ENCODE results near the gene SCN8A. TPM values are rescaled to one million over a fixed set of nuclear protein-coding genes. Genes with fewer than 3 reads are reported as not detected.

Gene SCN8A
- polyA plus RNA-seq, 3 donors = 1.9 to 2.8 (median 2.0) TPM

GRCh38 chr12:51855586-51856428 is 264.8 kb downstream of the SCN8A start:
- no peak for DNase-seq (ENCODE audit: extremely low read depth in 1 of 11, low read depth in 9 of 11, low spot score in 4 of 11)

DNA sequence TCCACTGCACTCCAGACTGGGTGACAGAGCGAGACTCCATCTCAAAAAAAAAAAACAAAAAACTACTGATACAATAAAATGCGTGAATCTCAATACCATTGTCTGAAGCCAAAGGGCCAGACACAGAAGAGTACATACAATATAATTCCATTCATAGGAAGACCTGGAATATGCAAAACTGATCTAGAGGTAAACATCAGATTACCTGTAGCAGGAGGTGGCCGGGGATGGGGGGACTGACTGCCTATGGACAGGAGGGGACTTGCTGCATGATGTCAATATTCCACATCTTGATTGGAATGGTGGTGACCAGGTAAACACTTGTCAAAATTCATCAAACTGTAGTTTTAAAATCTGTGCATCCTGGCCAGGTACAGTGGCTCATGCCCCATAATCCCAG is 270.0 kb downstream of the SCN8A start:
- no peak for DNase-seq (ENCODE audit: extremely low read depth in 1 of 11, low read depth in 9 of 11, low spot score in 4 of 11)

Other genes with a start within 250 kb of the SCN8A start
- gene CELA1, start 244.6 kb upstream of the SCN8A start, polyA plus RNA-seq (ENCODE audit: insufficient read length in 3 of 3) = not detected
- gene GALNT6, start 199.8 kb upstream of the SCN8A start, polyA plus RNA-seq (ENCODE audit: insufficient read length in 3 of 3) = 1 to 10 TPM; 5.0 to 7.0 (median 5.8) TPM
- gene SLC4A8, start 166.4 kb upstream of the SCN8A start, polyA plus RNA-seq (ENCODE audit: insufficient read length in 3 of 3) = 1 to 10 TPM; 3.2 to 4.9 (median 4.1) TPM